ENCODE data around the gene DRAM1.

Gene DRAM1

DNA sequence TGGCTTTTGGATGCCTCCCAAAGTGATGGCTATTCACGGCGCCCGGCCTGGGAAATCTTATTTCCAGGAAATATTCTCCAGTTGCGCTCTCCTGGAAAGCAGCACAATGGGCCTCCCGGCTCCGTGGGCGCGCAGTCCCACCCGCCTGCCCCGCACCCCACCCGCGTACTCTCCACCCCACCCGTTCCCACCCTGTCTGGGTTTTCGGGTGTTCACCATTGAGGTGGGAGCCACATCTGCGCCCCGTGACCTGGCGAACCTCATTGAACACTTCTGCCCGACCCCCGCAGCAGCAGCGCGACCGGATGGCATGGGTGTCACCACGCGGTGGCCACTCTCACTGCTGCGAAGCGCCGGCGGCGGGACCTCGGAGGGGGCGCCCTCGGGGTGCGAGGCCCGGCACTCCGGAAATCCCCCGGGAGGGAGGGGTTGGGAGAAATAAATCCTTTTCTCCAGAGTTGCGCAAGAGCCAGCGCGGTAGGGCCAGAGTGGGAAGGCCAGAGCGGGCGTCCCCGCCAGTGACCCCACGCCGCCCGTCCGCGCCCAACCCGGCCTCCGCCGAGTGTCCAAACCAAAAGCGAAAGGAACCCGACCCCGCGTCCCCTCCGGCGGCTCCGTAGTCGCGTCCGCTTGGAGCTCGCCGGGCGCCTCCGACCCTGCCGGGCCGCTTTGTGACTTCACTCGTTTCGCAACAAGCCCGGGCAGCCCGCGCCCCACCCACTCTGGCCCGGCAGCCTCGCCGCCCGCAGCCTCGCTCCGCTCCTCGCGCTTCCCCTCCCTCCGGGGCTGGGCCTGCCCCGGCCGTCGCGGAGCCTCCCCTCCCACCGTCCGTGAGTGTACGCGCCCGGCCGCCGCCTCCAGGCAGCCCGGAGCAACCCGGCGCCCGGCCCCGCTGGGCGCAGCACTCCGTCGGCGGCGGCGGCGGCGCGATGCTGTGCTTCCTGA lies at the start of gene DRAM1:
TSS of gene DRAM1 (plus strand) at position 720 of the 945 bp plus-strand sequence. CDS start at position 930, 210 bp downstream.
- peak within 1 kb of the TSS; percentile 63 for H3K27ac ChIP-seq
- TF ChIP-seq ZFX (IDR thresholded peaks at IDR 0.05; ENCODE audit: borderline replicate concordance): no peak
- TF ChIP-seq, protein P1, sequence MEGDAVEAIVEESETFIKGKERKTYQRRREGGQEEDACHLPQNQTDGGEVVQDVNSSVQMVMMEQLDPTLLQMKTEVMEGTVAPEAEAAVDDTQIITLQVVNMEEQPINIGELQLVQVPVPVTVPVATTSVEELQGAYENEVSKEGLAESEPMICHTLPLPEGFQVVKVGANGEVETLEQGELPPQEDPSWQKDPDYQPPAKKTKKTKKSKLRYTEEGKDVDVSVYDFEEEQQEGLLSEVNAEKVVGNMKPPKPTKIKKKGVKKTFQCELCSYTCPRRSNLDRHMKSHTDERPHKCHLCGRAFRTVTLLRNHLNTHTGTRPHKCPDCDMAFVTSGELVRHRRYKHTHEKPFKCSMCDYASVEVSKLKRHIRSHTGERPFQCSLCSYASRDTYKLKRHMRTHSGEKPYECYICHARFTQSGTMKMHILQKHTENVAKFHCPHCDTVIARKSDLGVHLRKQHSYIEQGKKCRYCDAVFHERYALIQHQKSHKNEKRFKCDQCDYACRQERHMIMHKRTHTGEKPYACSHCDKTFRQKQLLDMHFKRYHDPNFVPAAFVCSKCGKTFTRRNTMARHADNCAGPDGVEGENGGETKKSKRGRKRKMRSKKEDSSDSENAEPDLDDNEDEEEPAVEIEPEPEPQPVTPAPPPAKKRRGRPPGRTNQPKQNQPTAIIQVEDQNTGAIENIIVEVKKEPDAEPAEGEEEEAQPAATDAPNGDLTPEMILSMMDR (IDR thresholded peaks at IDR 0.05): no peak; the same call in none of the 2 replicates

DNA sequence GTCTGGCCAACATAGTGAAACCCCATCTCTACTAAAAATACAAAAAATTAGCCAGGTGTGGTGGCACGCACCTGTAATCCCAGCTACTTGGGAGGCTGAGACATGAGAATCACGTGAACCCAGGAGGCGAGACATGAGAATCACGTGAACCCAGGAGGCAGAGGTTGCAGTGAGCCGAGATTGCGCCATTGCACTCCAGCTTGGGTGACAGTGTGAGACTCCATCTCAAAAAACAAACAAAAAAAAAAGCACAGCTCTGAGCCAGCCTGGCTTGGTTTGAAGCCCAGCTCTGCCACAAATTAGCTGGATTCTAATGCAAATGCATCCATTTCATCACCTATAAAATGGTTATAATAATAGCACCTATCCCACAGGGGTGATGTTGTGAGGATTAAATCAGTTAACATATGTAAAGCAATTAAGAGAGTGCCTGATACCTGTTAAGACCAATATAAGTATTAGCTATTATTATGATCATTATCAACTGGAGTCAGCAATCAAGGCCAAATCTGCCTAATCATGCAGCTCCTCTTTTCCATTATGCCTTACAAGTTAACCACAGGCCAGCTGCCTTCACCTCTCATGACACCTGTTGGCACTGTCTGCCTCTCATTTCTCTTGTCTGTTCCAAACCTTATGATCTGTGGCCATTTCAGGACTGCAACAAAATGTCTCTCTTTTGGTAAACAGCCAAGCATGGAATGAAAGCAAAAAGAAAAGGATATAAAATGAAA lies 48.8 kb upstream of the DRAM1 start:
- no peak for TF ChIP-seq ZFX (IDR thresholded peaks at IDR 0.05; ENCODE audit: borderline replicate concordance)
- TF ChIP-seq, protein P1 (IDR thresholded peaks at IDR 0.05): no peak
- H3K27ac ChIP-seq: peak overlapping the region; percentile 80

GRCh38 chr12:101829639-101830366 lies 47.6 kb upstream of the DRAM1 start:
- peak overlapping the region; percentile 80 for H3K27ac ChIP-seq
- no peak for TF ChIP-seq ZFX (IDR thresholded peaks at IDR 0.05; ENCODE audit: borderline replicate concordance)

- TF ChIP-seq, protein P1 (IDR thresholded peaks at IDR 0.05): peak; percentile 100
- TF ChIP-seq ZFX (IDR thresholded peaks at IDR 0.05; ENCODE audit: borderline replicate concordance): no peak
- peak within 1 kb of the TSS; percentile 80 for H3K27ac ChIP-seq
These were observed 46.7 kb upstream of the DRAM1 start, which contains the start of gene GNPTAB for GRCh38 chr12:101830367-101831325. Gene GNPTAB, minus strand, starts transcription at chr12:101830959. Its CDS starts 284 bp downstream, at chr12:101830675.

DNA sequence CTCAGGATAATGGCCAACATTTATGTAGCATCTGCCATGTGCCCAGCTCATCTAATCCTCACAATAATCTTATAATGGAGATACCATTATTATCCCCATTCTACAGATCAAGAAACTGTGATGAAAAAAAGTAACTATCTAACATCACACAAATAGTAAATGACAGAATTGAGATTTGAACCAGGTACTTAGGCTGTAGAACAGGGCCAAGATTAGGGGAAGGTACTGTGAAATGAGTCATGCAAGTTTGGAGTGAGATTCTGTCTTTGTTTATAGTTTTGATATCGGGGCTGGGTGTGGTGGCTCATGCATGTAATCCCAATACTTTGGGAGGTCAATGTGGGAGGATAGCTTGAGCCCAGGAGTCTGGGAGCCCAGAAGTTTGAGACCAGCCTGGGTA lies 45.4 kb upstream of the DRAM1 start:
- TF ChIP-seq ZFX (IDR thresholded peaks at IDR 0.05; ENCODE audit: borderline replicate concordance): no peak
- TF ChIP-seq, protein P1 (IDR thresholded peaks at IDR 0.05): no peak
- H3K27ac ChIP-seq: no peak overlapping the region

GRCh38 chr12:101838628-101839323 lies 38.6 kb upstream of the DRAM1 start:
- no peak for TF ChIP-seq ZFX (IDR thresholded peaks at IDR 0.05; ENCODE audit: borderline replicate concordance)
- TF ChIP-seq, protein P1 (IDR thresholded peaks at IDR 0.05): no peak
- H3K27ac ChIP-seq: no peak overlapping the region
